GM19438 (cell line): Measurements from ENCODE around the gene OR8H3.
"Not testable (repeated sequence)": the region's sequence is repeated elsewhere in the genome, so short reads cannot be mapped to it uniquely, and the experiment has no call there.

Source experiments
- ATAC-seq: cut with Tn5 transposase; IDR thresholded peaks from one replicate; pipeline ENCODE4 v1.9.1; 2021; ENCODE audit warnings: low read depth; ENCODE audit not compliant: unreplicated experiment

Gene OR8H3, protein sequence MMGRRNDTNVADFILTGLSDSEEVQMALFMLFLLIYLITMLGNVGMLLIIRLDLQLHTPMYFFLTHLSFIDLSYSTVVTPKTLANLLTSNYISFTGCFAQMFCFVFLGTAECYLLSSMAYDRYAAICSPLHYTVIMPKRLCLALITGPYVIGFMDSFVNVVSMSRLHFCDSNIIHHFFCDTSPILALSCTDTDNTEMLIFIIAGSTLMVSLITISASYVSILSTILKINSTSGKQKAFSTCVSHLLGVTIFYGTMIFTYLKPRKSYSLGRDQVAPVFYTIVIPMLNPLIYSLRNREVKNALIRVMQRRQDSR

DNA sequence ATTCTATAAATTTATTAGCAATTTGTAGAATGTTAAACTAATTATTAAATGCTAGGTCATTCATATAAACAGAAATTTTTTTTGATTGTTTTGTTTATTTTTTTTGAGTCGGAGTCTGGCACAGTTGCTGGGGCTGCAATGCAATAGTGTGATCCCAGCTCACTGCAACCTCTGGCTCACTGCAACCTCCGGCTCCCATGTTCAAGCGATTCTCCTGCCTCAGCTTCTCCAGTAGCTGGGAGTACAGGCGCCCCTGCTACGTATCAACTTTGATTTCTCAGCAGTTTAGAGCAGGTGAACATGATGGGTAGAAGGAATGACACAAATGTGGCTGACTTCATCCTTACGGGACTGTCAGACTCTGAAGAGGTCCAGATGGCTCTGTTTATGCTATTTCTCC, at the start of gene OR8H3:
OR8H3 (plus strand) TSS at position 301 of the 400 bp plus-strand sequence; CDS start at position 301, 0 bp downstream.
- ATAC-seq = no peak

DNA sequence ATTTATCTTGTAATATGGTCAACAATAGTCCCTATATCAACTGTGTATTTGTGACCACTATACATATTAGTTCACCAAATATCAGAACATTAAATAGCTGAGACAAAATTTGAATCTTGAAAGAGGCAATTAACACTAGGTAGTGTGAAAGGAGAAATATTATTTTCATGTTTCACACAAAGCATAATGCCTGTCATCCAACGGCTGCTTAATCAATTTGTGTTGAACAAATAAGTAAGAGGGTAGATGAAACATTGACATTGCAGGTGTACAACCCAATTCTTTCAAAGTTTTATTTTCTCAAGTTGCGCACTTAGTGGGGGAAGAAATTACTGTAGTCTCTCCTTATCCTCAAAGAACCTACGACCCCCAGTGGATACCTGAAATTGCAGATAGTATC, 32.5 kb upstream of the OR8H3 start:
- no peak for ATAC-seq

DNA sequence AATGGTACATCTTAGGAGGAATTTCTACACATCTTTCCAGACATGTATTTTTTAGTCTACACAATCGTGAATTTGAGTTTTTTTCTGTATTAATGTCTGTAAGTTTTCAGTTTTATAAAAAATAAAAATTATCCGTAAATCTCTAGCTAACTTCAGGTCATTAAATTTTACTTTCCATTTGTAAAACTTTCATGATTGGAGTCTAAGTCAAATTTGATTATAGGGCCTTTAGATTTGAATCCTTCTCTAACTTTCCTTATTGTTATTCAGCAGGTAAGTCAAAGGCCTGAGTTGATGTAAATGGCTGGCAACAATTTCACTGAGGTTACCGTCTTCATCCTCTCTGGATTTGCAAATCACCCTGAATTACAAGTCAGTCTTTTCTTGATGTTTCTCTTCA, 29.2 kb upstream of the OR8H3 start, which contains the start of gene OR8I2:
OR8I2 (plus strand) TSS at position 301 of the 400 bp plus-strand sequence; CDS start at position 301, 0 bp downstream.
- no peak for ATAC-seq

DNA sequence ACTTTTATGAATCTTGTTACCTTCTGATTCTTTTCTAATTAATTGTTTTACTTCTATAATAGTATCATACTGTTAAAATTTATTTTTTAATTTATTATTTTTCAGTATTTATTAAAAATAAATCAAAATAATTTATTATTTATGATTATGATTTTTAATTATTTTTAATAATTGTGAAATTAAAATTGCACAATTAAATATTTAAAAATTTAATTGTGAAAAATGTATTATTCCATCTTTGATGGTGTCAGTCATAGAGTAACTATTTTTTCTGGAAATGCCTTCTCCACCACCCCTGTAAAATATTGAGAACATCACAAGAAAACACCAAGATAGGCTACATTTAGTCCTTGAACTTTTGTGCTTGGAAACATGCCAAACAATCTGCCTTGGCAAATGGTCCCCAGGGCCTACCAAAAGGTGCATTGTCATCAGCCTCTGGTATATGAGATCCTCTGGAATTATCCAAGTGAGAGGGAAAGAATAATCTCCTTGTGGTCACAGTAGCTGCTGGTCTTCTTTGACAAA, 18.9 kb upstream of the OR8H3 start, which contains the start of gene OR8H2:
OR8H2 (plus strand) TSS at position 478 of the 528 bp plus-strand sequence. CDS start 1,356 bp downstream, outside the sequence.
- no peak for ATAC-seq

DNA sequence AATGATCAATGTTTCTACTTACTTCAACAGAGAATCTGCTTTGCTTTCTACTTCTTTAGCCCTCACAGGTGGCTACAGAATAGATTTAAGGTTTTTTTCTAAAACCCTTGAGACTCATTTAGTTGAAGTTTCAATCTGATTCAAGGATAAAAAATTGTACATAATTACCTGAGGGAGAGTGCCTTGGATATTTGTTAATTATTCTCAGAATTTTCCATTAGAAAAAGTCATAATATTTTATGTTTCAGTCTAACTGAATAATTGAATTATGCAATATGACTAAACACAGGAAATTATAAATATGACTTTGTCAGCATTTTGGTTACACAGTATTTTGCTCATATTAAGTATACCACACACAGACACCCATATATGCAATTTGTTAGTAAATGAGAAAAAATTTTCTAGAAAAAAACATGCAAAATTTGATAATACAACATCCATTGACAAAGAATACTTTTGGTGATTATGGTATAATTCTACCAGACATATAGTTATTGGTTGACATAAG, 18.0 kb downstream of the OR8H3 start, which contains the start of gene OR8J3:
OR8J3 (minus strand) TSS at position 51 of the 511 bp plus-strand sequence. CDS start 2,483 bp downstream, outside the sequence.
- ATAC-seq = no peak

DNA sequence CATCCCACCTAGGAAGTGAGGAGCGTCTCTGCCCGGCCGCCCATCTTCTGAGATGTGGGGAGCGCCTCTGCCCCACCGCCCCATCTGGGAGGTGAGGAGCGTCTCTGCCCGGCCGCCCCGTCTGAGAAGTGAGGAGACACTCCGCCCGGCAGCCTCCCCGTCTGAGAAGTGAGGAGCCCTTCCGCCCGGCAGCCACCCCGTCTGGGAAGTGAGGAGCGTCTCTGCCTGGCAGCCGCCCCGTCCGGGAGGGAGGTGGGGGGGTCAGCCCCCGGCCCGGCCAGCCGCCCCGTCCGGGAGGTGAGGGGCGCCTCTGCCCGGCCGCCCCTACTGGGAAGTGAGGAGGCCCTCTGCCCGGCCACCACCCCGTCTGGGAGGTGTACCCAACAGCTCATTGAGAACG, 21.5 kb downstream of the OR8H3 start:
- ATAC-seq = not testable (repeated sequence)

DNA sequence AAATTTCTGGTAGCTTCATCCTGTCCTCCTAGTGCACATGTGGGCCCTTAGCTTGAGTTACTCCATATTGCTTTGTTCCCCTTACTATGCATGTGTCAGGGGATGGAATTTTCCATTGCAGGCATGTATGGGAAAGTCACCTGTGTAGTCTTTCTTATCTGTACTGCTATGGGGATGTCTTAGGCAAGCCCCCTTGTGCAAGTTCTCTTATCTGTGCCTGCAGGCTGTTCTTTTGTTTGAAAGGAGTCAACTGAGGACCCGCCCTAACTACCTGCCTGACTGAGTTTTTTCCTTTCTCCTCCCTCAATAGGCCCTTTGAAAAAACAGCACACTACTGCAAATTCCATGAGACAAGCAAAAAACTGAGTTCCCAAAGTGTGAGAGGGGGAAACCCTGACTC, 29.2 kb downstream of the OR8H3 start:
- ATAC-seq = no peak

DNA sequence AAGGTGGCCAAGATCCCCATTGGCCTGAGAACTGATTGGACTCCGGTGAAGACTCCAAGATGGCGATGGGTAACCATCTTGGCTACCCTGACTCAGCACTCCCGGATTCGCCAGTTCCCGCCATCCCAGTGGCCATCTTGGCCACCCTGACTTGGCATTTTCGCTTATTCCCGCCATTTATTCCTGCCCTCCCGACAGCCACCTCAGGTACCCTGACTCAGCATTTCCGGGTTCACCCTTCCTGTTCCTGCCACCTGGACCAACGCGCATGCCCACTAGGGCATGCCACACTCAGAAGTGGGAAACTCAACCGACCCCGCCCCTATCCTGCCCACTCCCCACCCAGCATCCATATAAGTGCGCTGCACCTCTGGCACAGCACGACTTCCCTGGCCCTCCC, 30.2 kb downstream of the OR8H3 start:
- no peak for ATAC-seq

DNA sequence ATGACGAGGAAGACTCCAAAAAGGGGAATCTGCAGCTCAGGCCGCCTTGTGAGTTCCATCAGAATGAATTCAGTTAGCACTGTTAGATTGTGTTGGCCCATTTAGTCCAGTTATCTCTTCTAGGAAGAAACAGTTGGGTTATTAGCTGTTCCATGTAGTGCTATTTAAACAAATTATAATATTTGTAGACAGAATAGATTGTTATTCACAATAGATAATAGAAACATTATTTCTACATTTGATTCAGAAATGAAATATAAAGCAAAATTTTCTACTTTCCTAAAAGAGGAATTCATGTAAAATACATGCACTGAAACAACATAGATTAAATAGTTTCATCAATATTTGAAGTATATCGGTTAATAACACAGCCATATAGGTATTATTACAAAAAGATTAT, 38.0 kb downstream of the OR8H3 start, which contains the start of gene OR8K5:
OR8K5 (minus strand) TSS at position 101 of the 400 bp plus-strand sequence; CDS start at position 101, 0 bp downstream.
- ATAC-seq = no peak

DNA sequence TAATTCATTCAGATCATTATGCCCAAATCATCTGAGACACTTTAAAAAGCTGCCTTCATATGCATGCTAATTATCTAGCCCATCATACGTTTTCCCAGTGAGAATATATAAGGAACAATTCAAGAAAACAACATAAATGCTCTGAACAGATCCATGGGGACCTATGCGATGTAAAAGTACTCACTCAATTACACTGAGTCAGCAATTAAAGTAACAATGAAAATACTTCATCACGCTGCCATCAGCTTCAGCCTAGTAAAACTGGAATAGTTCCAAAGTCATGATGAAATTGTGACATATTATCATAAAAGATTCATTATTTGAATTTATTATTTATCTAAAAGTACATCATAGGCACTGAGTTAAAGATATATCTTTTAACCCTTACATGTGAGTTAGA, 41.6 kb downstream of the OR8H3 start:
- ATAC-seq = no peak

DNA sequence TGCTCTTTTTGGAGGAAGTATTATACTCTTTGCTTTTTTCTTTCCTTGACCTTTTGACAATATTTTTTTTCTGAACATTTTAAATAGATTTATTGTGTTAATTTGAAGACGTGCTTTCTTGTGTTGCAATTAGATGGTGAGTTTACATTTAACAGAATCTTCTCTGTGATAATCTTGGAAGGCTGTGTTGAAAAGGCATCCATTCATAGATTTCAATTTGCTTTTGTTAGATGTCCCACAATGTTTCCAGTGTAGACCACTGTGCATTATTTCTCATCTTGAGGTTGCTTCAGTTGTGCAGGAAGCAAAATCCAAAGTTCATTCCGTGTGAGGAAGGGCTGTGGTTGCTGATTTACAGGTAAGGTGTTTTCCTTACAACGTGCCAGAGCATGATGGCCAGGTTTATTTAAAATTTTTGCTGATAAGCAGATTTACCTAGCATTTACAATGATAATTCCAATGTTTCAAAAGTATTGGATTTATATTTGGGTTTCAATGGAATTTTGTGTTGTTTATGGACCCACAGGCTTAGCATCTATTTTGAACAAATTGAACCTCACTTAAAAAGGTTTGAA, 50.2 kb downstream of the OR8H3 start:
- no peak for ATAC-seq
